ENCODE measurements around the gene NPTN.

Gene NPTN

DNA sequence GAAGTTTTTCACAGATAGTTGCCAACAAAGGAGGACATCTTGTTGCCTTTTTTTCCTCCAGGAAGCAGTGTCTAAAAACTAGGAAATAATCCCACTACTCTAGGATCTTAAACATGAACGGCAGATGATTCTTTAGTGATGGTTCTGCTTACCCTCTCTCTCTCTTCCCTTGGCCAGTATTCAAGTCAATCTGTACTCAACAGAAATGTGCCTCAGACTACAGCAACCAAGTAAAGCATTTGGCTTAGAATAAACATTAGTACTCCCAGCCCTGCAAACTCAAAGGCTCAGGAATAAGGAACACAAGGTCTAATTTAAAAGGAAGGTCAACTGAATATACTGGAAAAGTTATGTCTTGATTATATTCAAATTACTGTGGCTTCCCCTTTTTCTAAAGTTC is 8.7 kb downstream of the NPTN start:
- H3F3A ChIP-seq (ENCODE audit: insufficient read depth), result no peaks in the 10 kb centered on the region
- H3K27me3 ChIP-seq (ENCODE audit: low read length), result no peaks in the 10 kb centered on the region
- TF ChIP-seq, protein P1, sequence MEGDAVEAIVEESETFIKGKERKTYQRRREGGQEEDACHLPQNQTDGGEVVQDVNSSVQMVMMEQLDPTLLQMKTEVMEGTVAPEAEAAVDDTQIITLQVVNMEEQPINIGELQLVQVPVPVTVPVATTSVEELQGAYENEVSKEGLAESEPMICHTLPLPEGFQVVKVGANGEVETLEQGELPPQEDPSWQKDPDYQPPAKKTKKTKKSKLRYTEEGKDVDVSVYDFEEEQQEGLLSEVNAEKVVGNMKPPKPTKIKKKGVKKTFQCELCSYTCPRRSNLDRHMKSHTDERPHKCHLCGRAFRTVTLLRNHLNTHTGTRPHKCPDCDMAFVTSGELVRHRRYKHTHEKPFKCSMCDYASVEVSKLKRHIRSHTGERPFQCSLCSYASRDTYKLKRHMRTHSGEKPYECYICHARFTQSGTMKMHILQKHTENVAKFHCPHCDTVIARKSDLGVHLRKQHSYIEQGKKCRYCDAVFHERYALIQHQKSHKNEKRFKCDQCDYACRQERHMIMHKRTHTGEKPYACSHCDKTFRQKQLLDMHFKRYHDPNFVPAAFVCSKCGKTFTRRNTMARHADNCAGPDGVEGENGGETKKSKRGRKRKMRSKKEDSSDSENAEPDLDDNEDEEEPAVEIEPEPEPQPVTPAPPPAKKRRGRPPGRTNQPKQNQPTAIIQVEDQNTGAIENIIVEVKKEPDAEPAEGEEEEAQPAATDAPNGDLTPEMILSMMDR (IDR thresholded peaks at IDR 0.05; ENCODE audit: insufficient read depth, low read length, poor library complexity, severe bottlenecking), result no peak
- TF ChIP-seq EZH2phosphoT487 (conservative IDR thresholded peaks at IDR 0.05; ENCODE audit: low read length), result no peak
- no peaks in the 10 kb centered on the region for H3K36me3 ChIP-seq (ENCODE audit: low read length)
- no peak overlapping the region for H3K27ac ChIP-seq (ENCODE audit: low read depth, low read length)
- H3K9me2 ChIP-seq (replicated peaks; ENCODE audit: insufficient read depth, low read length), result no peaks in the 10 kb centered on the region
- H3K9ac ChIP-seq (ENCODE audit: low read length), result no peak overlapping the region
- no peak overlapping the region for H2AFZ ChIP-seq (ENCODE audit: low read depth, low read length, severe bottlenecking)
- no peak overlapping the region for H3K4me3 ChIP-seq (ENCODE audit: insufficient read depth, low read length, poor library complexity, severe bottlenecking)
- H4K20me1 ChIP-seq (ENCODE audit: low read depth, low read length), result peaks cover 79% of the 10 kb centered on the region
- H3K9me3 ChIP-seq (ENCODE audit: insufficient read depth, low read length), result no peaks in the 10 kb centered on the region
- peaks cover 98% of the 10 kb centered on the region for H3K79me2 ChIP-seq (ENCODE audit: insufficient read depth, low read length)
- no peak overlapping the region for H3K4me2 ChIP-seq (ENCODE audit: low read depth, low read length, poor library complexity, severe bottlenecking)

DNA sequence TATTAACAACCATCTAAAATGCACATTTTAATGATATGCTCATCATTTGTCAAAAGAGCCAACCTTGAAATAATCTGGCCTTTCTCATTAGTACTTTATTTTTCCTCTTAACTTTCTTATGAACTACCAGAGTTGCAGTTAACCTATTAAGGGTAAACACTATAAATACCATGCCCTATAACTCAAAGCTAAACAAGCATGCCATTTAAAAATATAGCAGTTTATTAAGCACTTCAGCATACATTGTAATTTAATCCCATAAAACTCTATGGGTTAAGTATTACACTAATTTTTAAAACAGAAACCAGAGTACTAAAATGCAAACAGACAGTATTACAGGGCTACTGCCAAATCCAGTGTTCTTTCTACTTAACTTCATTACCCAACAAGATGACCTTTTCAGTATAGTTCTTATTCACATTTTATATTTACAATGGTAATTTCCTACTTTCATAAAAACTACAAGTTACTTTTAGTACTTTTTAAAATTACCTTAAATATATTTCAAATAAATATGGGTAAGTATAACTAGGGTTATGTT is 11.8 kb downstream of the NPTN start:
- no peaks in the 10 kb centered on the region for H3F3A ChIP-seq (ENCODE audit: insufficient read depth)
- H3K27me3 ChIP-seq (ENCODE audit: low read length), result no peaks in the 10 kb centered on the region
- H3K9me3 ChIP-seq (ENCODE audit: insufficient read depth, low read length), result no peaks in the 10 kb centered on the region
- no peak overlapping the region for H3K9ac ChIP-seq (ENCODE audit: low read length)
- H4K20me1 ChIP-seq (ENCODE audit: low read depth, low read length), result peaks cover 68% of the 10 kb centered on the region
- H3K4me2 ChIP-seq (ENCODE audit: low read depth, low read length, poor library complexity, severe bottlenecking), result no peak overlapping the region
- H3K4me3 ChIP-seq (ENCODE audit: insufficient read depth, low read length, poor library complexity, severe bottlenecking), result no peak overlapping the region
- peaks cover 97% of the 10 kb centered on the region for H3K79me2 ChIP-seq (ENCODE audit: insufficient read depth, low read length)
- no peaks in the 10 kb centered on the region for H3K36me3 ChIP-seq (ENCODE audit: low read length)
- no peak for TF ChIP-seq EZH2phosphoT487 (conservative IDR thresholded peaks at IDR 0.05; ENCODE audit: low read length)
- TF ChIP-seq, protein P1 (IDR thresholded peaks at IDR 0.05; ENCODE audit: insufficient read depth, low read length, poor library complexity, severe bottlenecking), result no peak
- H3K27ac ChIP-seq (ENCODE audit: low read depth, low read length), result no peak overlapping the region
- no peaks in the 10 kb centered on the region for H3K9me2 ChIP-seq (replicated peaks; ENCODE audit: insufficient read depth, low read length)
- H2AFZ ChIP-seq (ENCODE audit: low read depth, low read length, severe bottlenecking), result no peak overlapping the region

DNA sequence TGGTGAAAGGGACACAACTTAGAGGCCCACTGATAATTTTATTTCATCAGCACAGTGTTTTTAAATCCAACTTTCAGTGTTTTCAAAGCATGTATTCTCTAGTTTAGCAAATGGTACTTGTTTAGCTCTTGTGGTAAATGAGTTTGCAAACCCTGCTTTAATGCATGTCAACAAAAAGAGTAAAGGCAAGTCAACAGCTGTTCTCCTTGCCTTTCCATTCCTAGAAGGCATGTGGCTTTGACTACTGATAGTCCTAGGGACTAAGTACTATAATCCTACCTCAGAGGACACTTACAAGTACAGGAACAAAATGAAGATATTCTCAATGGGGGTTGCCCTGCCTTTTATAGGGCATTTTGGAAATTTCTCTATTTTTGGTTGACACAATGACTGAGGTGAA is 13.1 kb downstream of the NPTN start:
- H3K4me3 ChIP-seq (ENCODE audit: insufficient read depth, low read length, poor library complexity, severe bottlenecking), result no peak overlapping the region
- H3K9me2 ChIP-seq (replicated peaks; ENCODE audit: insufficient read depth, low read length), result no peaks in the 10 kb centered on the region
- H3K27ac ChIP-seq (ENCODE audit: low read depth, low read length), result no peak overlapping the region
- no peak overlapping the region for H2AFZ ChIP-seq (ENCODE audit: low read depth, low read length, severe bottlenecking)
- no peaks in the 10 kb centered on the region for H3K36me3 ChIP-seq (ENCODE audit: low read length)
- peaks cover 59% of the 10 kb centered on the region for H4K20me1 ChIP-seq (ENCODE audit: low read depth, low read length)
- TF ChIP-seq EZH2phosphoT487 (conservative IDR thresholded peaks at IDR 0.05; ENCODE audit: low read length), result no peak
- TF ChIP-seq, protein P1 (IDR thresholded peaks at IDR 0.05; ENCODE audit: insufficient read depth, low read length, poor library complexity, severe bottlenecking), result no peak
- no peak overlapping the region for H3K9ac ChIP-seq (ENCODE audit: low read length)
- H3K4me2 ChIP-seq (ENCODE audit: low read depth, low read length, poor library complexity, severe bottlenecking), result no peak overlapping the region
- H3K9me3 ChIP-seq (ENCODE audit: insufficient read depth, low read length), result no peaks in the 10 kb centered on the region
- H3K79me2 ChIP-seq (ENCODE audit: insufficient read depth, low read length), result peaks cover 97% of the 10 kb centered on the region
- H3K27me3 ChIP-seq (ENCODE audit: low read length), result no peaks in the 10 kb centered on the region
- no peaks in the 10 kb centered on the region for H3F3A ChIP-seq (ENCODE audit: insufficient read depth)

Measured in SU-DHL-6 (cell line).